Fibroblast of lung (primary cell): ENCODE results near the gene GRSF1.

Experiments
- CTCF ChIP-seq, 2 donors: IDR thresholded peaks in 1 of 2; conservative IDR thresholded peaks in 1 of 2; 1 replicate in 1 of 2; 2 replicates in 1 of 2; pipeline ENCODE4 v1.5.1; 2011 to 2012; ENCODE audit warnings: low read length in 2 of 2, control low read depth in 1 of 2, inconsistent platforms in 1 of 2, low read depth in 1 of 2, mild to moderate bottlenecking in 1 of 2
- EZH2 ChIP-seq: IDR thresholded peaks from 2 replicates; pipeline ENCODE4 v1.5.1; 2012; ENCODE audit warnings: low read length, control low read depth, mild to moderate bottlenecking; ENCODE audit errors: missing control alignments

DNA sequence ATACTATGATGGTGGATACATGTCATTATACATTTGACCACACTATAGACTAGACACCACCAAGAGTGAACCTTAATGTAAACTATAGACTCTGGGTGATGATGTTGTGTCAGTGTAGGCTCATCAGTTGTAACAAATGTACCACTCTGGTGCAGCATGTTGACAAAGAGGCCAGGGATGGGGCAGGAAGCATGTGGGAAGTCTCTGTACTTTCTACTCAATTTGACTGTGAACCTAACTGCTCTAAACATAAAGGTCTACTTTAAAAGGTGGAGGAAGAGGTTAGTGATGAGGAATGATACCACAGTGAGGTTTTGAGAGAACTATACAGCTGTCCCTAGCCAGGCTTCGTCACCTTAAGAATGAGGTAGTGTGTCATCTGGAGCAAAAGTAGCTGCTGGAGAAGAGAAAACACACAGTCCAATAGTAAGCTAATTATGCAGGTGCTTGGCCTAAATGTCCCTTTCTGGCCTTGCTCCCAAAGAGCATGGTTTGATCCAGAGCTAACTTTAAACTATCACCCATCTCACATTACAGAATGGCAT is 38.4 kb downstream of the GRSF1 start:
- no peak for TF ChIP-seq CTCF (conservative IDR thresholded peaks at IDR 0.05 in 1 of 2, IDR thresholded peaks at IDR 0.05 in 1 of 2; ENCODE audit: low read depth in 1 of 2, low read length in 2 of 2)
- no peak for TF ChIP-seq EZH2
